MM.1S (cell line): ENCODE results near the gene PERCC1.

Experiments
- DNase-seq: peaks from one replicate; pipeline ENCODE4 v3.0.0-alpha.2; 2015
- H2AFZ ChIP-seq: fragments of 300-600 bp; sonication (generic); 2 replicates; pipeline ENCODE4 v1.6.0; 2016; ENCODE audit warnings: antibody characterized with exemption, low read length
- H3F3A ChIP-seq: fragments of 300-600 bp; sonication (generic); 2 replicates; pipeline ENCODE4 v1.6.1; 2016; ENCODE audit warnings: mild to moderate bottlenecking, antibody characterized with exemption, low read length, moderate library complexity, mixed read lengths; ENCODE audit not compliant: insufficient read depth
- H3K27ac ChIP-seq: fragments of 300-600 bp; sonication (generic); 2 replicates; pipeline ENCODE4 v1.5.1; 2016; ENCODE audit warnings: mild to moderate bottlenecking, low read length
- H3K27me3 ChIP-seq: fragments of 300-600 bp; sonication (generic); replicated peaks from 2 replicates; pipeline ENCODE4 v1.6.0; 2016; ENCODE audit warnings: low read length; ENCODE audit not compliant: insufficient read depth
- H3K36me3 ChIP-seq: fragments of 300-600 bp; sonication (generic); replicated peaks from 2 replicates; pipeline ENCODE4 v1.6.1; 2016; ENCODE audit warnings: mild to moderate bottlenecking, low read length, mixed read lengths; ENCODE audit not compliant: insufficient read depth
- H3K4me1 ChIP-seq: fragments of 300-600 bp; sonication (generic); 2 replicates; pipeline ENCODE4 v1.6.1; 2016; ENCODE audit warnings: low read length, mixed read lengths
- H3K4me2 ChIP-seq: fragments of 300-600 bp; sonication (generic); 2 replicates; pipeline ENCODE4 v1.6.0; 2016; ENCODE audit warnings: low read depth, low read length
- H3K4me3 ChIP-seq: fragments of 300-600 bp; sonication (generic); 2 replicates; pipeline ENCODE4 v1.5.1; 2016; ENCODE audit warnings: low read length, mixed read lengths
- H3K79me2 ChIP-seq: fragments of 300-600 bp; sonication (generic); 2 replicates; pipeline ENCODE4 v1.6.1; 2016; ENCODE audit warnings: mixed run types, low read length, mixed read lengths
- H3K9ac ChIP-seq: fragments of 300-600 bp; sonication (generic); 2 replicates; pipeline ENCODE4 v1.6.1; 2016; ENCODE audit warnings: low read length, mixed read lengths
- H3K9me2 ChIP-seq: fragments of 300-600 bp; sonication (generic); replicated peaks from 2 replicates; pipeline ENCODE4 v1.6.1; 2016; ENCODE audit warnings: mild to moderate bottlenecking, low read length, mixed read lengths; ENCODE audit not compliant: insufficient read depth
- H3K9me3 ChIP-seq: fragments of 300-600 bp; sonication (generic); replicated peaks from 2 replicates; pipeline ENCODE4 v1.6.1; 2016; ENCODE audit warnings: mild to moderate bottlenecking, low read length, mixed read lengths; ENCODE audit not compliant: insufficient read depth
- H4K20me1 ChIP-seq: fragments of 300-600 bp; sonication (generic); 2 replicates; pipeline ENCODE4 v1.6.1; 2016; ENCODE audit warnings: mild to moderate bottlenecking, low read length, moderate library complexity, mixed read lengths; ENCODE audit not compliant: insufficient read depth
- CTCF ChIP-seq: fragments of 300-600 bp; sonication (generic); IDR thresholded peaks from 2 replicates; pipeline ENCODE4 v1.5.1; 2016; ENCODE audit warnings: antibody characterized with exemption, low read length, mixed read lengths
- EZH2 ChIP-seq: fragments of 300-600 bp; sonication (generic); optimal IDR thresholded peaks from 2 replicates; pipeline ENCODE3; 2017; ENCODE audit warnings: low read depth, mild to moderate bottlenecking, antibody characterized with exemption, low read length, mixed read lengths
- EZH2phosphoT487 ChIP-seq: fragments of 300-600 bp; sonication (generic); IDR thresholded peaks from 2 replicates; pipeline ENCODE4 v1.6.1; 2018; ENCODE audit warnings: antibody characterized with exemption, low read length

PERCC1 gene

GRCh38 chr16:1413684-1414531 lies 17.0 kb upstream of the PERCC1 start:
- H3K27ac ChIP-seq = peak overlapping the region; percentile 51; the same call in 1 of the 2 replicates
- no peaks in the 10 kb centered on the region for H3K9me3 ChIP-seq
- peaks cover 14% of the 10 kb centered on the region for H3F3A ChIP-seq
- no peak for TF ChIP-seq EZH2
- TF ChIP-seq CTCF = peak; percentile 70
- TF ChIP-seq EZH2phosphoT487 = no peak
- peak overlapping the region; percentile 84 for H3K9ac ChIP-seq
- H3K4me3 ChIP-seq = peak overlapping the region; percentile 97
- no peaks in the 10 kb centered on the region for H3K9me2 ChIP-seq
- peak overlapping the region; percentile 62 for H2AFZ ChIP-seq
- H3K4me2 ChIP-seq = peak overlapping the region; percentile 66
- no peaks in the 10 kb centered on the region for H4K20me1 ChIP-seq
- peaks cover 58% of the 10 kb centered on the region for H3K79me2 ChIP-seq
- no peaks in the 10 kb centered on the region for H3K36me3 ChIP-seq
- H3K4me1 ChIP-seq = no peaks in the 10 kb centered on the region
- no peaks in the 10 kb centered on the region for H3K27me3 ChIP-seq
- peak; percentile 70 for DNase-seq

- no peaks in the 10 kb centered on the region for H3K9me3 ChIP-seq
- H3K27ac ChIP-seq = peak within 1 kb of the TSS; percentile 51; the same call in 1 of the 2 replicates
- TF ChIP-seq EZH2phosphoT487 (no peak), EZH2 (no peak), CTCF (no peak)
- H4K20me1 ChIP-seq = no peaks in the 10 kb centered on the region
- H2AFZ ChIP-seq = peak within 1 kb of the TSS; percentile 62
- peak; percentile 87 for DNase-seq
- H3K9me2 ChIP-seq = no peaks in the 10 kb centered on the region
- H3K4me3 ChIP-seq = peak within 1 kb of the TSS; percentile 97
- 0 out of 2 replicates have a peak, but pooled peaks cover 2% of the 10 kb centered on the region for H3K4me1 ChIP-seq
- peaks cover 57% of the 10 kb centered on the region for H3K79me2 ChIP-seq
- H3F3A ChIP-seq = peaks cover 14% of the 10 kb centered on the region
- no peaks in the 10 kb centered on the region for H3K36me3 ChIP-seq
- peak within 1 kb of the TSS; percentile 66 for H3K4me2 ChIP-seq
- peak within 1 kb of the TSS; percentile 84 for H3K9ac ChIP-seq
- H3K27me3 ChIP-seq = no peaks in the 10 kb centered on the region
These were observed 16.2 kb upstream of the PERCC1 start, which contains the start of gene UNKL for GRCh38 chr16:1414532-1415260. Gene UNKL (minus strand): TSS chr16:1414704. CDS start chr16:1414691, 13 bp downstream.

- Histone ChIP-seq H3K27ac (no peak overlapping the region), H3K79me2 (peaks cover 49% of the 10 kb centered on the region), H3K9me3 (no peaks in the 10 kb centered on the region), H3K27me3 (no peaks in the 10 kb centered on the region), H3K4me1 (0 out of 2 replicates have a peak, but pooled peaks cover 4% of the 10 kb centered on the region), H3K4me3 (no peak overlapping the region), H3K9ac (no peak overlapping the region), H3K4me2 (no peak overlapping the region), H3K9me2 (no peaks in the 10 kb centered on the region), H2AFZ (no peak overlapping the region), H3F3A (peaks cover 20% of the 10 kb centered on the region), H4K20me1 (no peaks in the 10 kb centered on the region), H3K36me3 (no peaks in the 10 kb centered on the region)
- TF ChIP-seq EZH2 (no peak), CTCF (no peak), EZH2phosphoT487 (no peak)
- DNase-seq = no peak
These were observed 14.3 kb upstream of the PERCC1 start for GRCh38 chr16:1416521-1416941.
